ENCODE data around the gene ETHE1. TPM values are rescaled to one million over a fixed set of nuclear protein-coding genes. Genes with fewer than 3 reads are reported as not detected.

The ETHE1 gene
- total and polyA plus RNA-seq, 2 of the 8 experiments (the other 6 are each of a cell fraction or from before 2014, with no cell fraction given) = 19.9 to 96.0 TPM

GRCh38 chr19:43563816-43564457, 36.9 kb upstream of the ETHE1 start:
- H2BK20ac ChIP-seq (ENCODE audit: low read length) = no peak overlapping the region
- no peak overlapping the region for H2BK15ac ChIP-seq (ENCODE audit: low read length)
- 91% methylated on average over 10 of the region's 10 CpGs; no CpG with 5 or more reads in 1 of the 2 experiments for WGBS, 2 experiments (ENCODE audit: extremely low coverage in 1 of 2, insufficient coverage in 1 of 2, insufficient read length in 1 of 2, insufficient replicate concordance in 2 of 2, low coverage in 1 of 2, low lambda C conversion rate in 2 of 2, missing lambda C conversion rate in 1 of 2)
- no peaks in the 10 kb centered on the region for H3K27me3 ChIP-seq (replicated peaks in 1 of 4; ENCODE audit: control insufficient read depth in 3 of 4, extremely low read depth in 1 of 4, insufficient read depth in 3 of 4, low read length in 3 of 4)
- TF ChIP-seq NRF1 (IDR thresholded peaks at IDR 0.05; ENCODE audit: low read depth, low read length) = no peak
- no peak for TF ChIP-seq JUN (IDR thresholded peaks at IDR 0.05; ENCODE audit: low read depth, low read length)
- ChIA-PET CTCF (ENCODE audit: partially characterized antibody) (interaction anchor here (0.6 to 9.3 kb wide), 5 partner anchors 9 to 480 kb away, joined by 3 to 82 read pairs (median 4); no protein-coding TSS in a partner anchor), POLR2A (ENCODE audit: partially characterized antibody) (interaction anchor here (0.9 to 1.7 kb wide), 4 partner anchors 11 to 72 kb away, joined by 3 to 5 read pairs (median 4); partner anchors contain the start of genes IRGQ, XRCC1 and ZNF576)
- no peak overlapping the region for H4K5ac ChIP-seq (ENCODE audit: insufficient read length, low read depth, low read length)
- H3K14ac ChIP-seq (ENCODE audit: insufficient read length) = no peak overlapping the region
- no peak overlapping the region for H3K18ac ChIP-seq (ENCODE audit: extremely low read depth, low read length)
- no peaks in the 10 kb centered on the region for H3K4me1 ChIP-seq (replicated peaks in 1 of 4; ENCODE audit: control insufficient read depth in 3 of 4, insufficient read depth in 4 of 4, low read length in 3 of 4)
- H4K20me1 ChIP-seq (replicated peaks in 1 of 2; ENCODE audit: control insufficient read depth in 1 of 2, insufficient read depth in 2 of 2, low read length in 2 of 2) = peaks cover 0 to 8% of the 10 kb centered on the region in 2 experiments
- H3K79me2 ChIP-seq (ENCODE audit: control insufficient read depth in 1 of 2, insufficient read depth in 2 of 2, low read length in 2 of 2) = peaks cover 0 to 2% of the 10 kb centered on the region in 2 experiments; a peak in 1 of 4 replicates
- H3K4me3 ChIP-seq (ENCODE audit: extremely low read depth in 1 of 4, insufficient read depth in 2 of 4, low read depth in 3 of 4, low read length in 4 of 4) = no peak overlapping the region
- no peak overlapping the region for H2BK120ac ChIP-seq (replicated peaks; ENCODE audit: low read depth, low read length)
- no peak overlapping the region for H3K4me2 ChIP-seq (ENCODE audit: insufficient read depth in 1 of 2, low read depth in 2 of 2, low read length in 2 of 2)
- H2BK5ac ChIP-seq (ENCODE audit: low read depth, low read length) = no peak overlapping the region
- H3K56ac ChIP-seq (replicated peaks; ENCODE audit: insufficient read length, low read depth, low read length) = no peak overlapping the region
- peaks cover 0 to 8% (median 0%) of the 10 kb centered on the region in 4 experiments; a peak in 1 of 8 replicates for H3K36me3 ChIP-seq (ENCODE audit: control insufficient read depth in 2 of 4, insufficient read depth in 4 of 4, low read length in 3 of 4)
- no peak for DNase-seq (ENCODE audit: low read depth in 1 of 2, low spot score in 2 of 2)
- no peak overlapping the region for H3K9ac ChIP-seq (replicated peaks in 1 of 4; ENCODE audit: extremely low read depth in 1 of 4, low read depth in 3 of 4, low read length in 3 of 4)
- no peaks in the 10 kb centered on the region for H3K9me3 ChIP-seq (ENCODE audit: insufficient read depth in 2 of 2, low read depth in 1 of 2, low read length in 1 of 2)
- no peak overlapping the region for H2AFZ ChIP-seq (ENCODE audit: low read length)
- H3K79me1 ChIP-seq (ENCODE audit: low read depth, low read length) = no peaks in the 10 kb centered on the region; the same call in 1 of the 2 replicates
- H2BK12ac ChIP-seq (ENCODE audit: low read depth, low read length) = no peak overlapping the region
- H3K27ac ChIP-seq (ENCODE audit: low read depth, low read length) = no peak overlapping the region
- no peak overlapping the region for H4K91ac ChIP-seq (replicated peaks; ENCODE audit: insufficient read length, low read length)
- no peak overlapping the region for H3K23ac ChIP-seq (ENCODE audit: insufficient read length)
- H3K4ac ChIP-seq (replicated peaks; ENCODE audit: insufficient read length, low read depth, low read length) = no peak overlapping the region
- H3K23me2 ChIP-seq (ENCODE audit: low read depth, low read length) = no peaks in the 10 kb centered on the region
- H4K8ac ChIP-seq (ENCODE audit: extremely low read depth, insufficient read depth, low read length) = no peak overlapping the region
- no peak overlapping the region for H2AK5ac ChIP-seq (ENCODE audit: low read depth, low read length)
- no peak for FAIRE-seq

Data from H1 (cell line).